Measurements from ENCODE around the gene HS3ST2. TPM values are rescaled to one million over a fixed set of nuclear protein-coding genes. Genes with fewer than 3 reads are reported as not detected.
"Not testable (repeated sequence)": the region's sequence is repeated elsewhere in the genome, so short reads cannot be mapped to it uniquely, and the experiment has no call there.

HS3ST2 gene
- total RNA-seq, 1 experiment from 2014 or later = not detected

- peak; percentile 29 for DNase-seq (ENCODE audit: low read depth)
These were observed 577 bp upstream of the HS3ST2 start for GRCh38 chr16:22813223-22813947.

DNA sequence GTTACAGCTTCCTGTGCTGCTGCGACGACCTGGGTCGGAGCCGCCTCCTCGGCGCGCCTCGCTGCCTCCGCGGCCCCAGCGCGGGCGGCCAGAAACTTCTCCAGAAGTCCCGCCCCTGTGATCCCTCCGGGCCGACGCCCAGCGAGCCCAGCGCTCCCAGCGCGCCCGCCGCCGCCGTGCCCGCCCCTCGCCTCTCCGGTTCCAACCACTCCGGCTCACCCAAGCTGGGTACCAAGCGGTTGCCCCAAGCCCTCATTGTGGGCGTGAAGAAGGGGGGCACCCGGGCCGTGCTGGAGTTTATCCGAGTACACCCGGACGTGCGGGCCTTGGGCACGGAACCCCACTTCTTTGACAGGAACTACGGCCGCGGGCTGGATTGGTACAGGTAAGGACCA is 746 bp downstream of the HS3ST2 start:
- DNase-seq (ENCODE audit: low read depth) = no peak

DNA sequence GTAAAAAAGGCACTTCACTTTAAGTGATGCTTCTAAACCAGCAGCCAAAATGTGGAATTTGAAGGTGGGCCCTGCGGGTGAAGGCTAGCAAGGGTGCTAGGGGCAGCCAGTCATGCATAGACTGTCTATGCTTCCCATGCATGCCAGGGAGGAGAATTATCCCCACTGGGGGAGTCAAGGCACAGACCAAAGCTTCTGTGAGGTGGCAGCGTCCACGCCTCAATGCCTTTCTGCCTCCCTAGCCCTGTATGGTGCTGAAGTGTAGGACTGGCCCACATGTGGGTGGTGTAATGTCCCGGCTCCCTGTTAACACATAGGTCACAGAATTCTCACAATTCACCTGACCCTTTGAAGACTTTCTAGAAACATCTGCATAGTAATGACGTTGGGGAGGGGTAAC is 1.9 kb downstream of the HS3ST2 start:
- no peak for DNase-seq (ENCODE audit: low read depth)

DNA sequence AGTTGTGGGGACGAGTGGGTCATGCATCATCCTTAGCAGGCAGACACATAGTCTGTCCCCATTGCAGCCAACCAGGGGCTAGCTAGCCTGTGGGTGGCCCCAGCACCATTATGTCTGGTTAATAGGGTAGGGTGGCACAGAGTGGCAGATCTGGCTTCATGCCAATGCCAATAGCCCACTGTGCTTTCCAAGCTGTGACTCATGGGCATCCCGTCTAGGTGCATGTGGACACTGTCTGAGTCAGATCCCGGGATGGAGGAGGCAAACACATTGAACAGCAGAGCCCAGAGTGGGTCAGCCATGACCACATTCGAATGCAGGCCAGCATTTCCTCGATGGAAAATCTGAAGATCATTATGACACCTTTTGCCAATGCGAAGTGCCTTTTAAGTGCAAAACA is 2.5 kb downstream of the HS3ST2 start:
- peak; percentile 51 for DNase-seq (ENCODE audit: low read depth)

DNA sequence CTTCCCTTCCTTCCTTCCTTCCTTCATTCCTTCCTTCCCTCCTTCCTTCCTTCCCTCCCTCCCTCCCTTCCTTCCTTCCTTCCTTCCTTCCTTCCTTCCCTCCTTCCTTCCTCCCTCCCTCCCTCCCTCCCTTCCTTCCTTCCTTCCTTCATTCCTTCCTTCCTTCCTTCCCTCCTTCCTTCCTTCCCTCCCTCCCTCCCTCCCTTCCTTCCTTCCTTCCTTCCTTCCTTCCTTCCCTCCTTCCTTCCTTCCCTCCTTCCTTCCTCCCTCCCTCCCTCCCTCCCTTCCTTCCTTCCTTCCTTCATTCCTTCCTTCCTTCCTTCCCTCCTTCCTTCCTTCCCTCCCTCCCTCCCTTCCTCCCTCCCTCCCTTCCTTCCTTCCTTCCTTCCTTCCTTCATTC is 4.8 kb downstream of the HS3ST2 start:
- not testable (repeated sequence) for DNase-seq (ENCODE audit: low read depth)

DNA sequence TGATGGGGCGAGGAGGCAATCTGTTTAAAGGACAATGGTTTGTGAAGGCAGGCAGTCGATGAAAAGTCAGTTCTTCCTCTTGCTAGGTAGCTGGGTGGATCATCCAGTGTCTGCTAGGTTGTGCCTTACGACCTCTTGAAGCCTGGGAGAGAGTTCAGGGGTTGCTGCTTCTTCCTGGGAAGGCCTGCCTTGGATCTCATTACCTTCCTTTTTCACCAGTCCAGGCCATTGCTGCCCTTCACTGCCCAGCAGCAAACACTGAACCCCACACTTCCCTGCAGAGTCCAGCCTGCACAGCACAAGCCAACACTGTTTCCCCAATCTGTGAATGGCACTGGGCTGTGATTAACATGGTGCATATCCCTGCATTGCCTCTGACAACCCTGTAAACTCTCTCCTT is 24.7 kb downstream of the HS3ST2 start:
- DNase-seq (ENCODE audit: low read depth) = no peak

DNA sequence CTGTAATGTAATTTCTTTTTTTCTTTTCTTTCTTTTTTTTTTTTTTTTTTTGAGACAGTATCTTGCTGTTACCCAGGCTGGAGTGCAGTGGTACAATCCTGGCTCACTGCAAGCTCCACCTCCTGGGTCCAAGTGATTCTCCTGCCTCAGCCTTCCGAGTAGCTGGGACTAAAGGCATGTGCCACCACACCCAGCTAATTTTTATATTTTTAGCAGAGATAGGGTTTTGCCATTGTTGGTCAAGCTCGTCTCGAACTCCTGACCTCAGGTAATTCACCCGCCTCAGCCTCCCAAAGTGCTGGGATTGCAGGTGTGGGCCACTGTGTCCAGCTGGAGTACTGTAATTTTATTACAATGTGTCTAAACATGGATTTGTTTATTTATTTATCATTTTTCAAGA is 28.1 kb downstream of the HS3ST2 start:
- not testable (repeated sequence) for DNase-seq (ENCODE audit: low read depth)

DNA sequence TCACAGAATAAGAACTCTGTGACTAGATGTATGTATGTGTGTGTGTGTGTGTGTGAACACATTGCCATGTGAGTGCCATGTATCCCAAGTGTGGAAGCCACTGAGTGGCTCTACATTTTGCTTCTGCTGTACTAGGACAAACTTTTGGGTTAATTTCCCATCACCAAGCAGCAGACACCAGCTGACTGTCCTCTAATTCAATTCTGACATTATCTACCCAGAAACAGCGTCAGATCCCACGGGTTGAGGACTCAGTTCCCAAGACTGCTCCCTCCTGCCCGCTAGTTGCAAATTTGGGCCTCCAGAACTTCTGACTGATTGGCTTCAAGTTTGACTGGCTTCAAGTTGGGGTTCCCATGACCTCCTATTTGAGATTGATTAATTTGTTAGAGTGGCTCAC is 29.2 kb downstream of the HS3ST2 start:
- no peak for DNase-seq (ENCODE audit: low read depth)

DNA sequence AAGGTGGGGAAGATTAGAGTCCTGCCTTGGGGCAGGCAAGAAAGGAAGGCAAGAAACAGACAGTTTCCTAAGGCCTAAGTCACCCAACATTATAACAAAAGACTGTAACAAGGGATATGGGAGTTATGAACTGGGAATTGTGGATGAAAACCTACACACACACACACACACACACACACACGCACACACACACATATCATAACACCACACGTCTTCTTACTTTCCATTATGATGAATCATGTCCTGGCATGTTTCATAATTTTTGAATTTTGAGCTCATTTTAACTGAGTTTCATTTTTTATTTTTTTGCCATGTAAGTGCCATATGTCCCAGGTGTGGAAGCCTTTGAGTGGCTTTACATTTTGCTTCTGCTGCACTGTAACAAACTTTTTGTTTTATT is 29.9 kb downstream of the HS3ST2 start:
- no peak for DNase-seq (ENCODE audit: low read depth)

DNA sequence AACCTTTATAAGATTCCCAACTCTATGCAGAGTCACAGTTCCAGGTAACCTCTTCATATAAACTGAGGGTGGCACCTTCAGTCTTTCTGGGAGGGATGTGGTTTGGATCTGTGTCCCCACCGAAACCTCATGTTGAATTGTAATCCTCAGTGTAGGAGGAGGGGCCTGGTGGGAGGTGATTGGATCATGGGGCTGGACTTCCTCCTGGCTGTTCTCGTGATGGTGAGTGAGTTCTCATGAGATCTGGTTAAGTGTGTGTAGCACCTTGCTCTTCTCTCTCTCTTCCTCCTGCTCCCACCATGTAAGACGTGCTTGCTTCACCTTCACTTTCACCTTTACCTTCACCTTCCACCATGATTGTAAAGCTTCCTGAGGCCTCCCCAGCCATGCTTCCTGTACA is 30.5 kb downstream of the HS3ST2 start:
- no peak for DNase-seq (ENCODE audit: low read depth)

DNA sequence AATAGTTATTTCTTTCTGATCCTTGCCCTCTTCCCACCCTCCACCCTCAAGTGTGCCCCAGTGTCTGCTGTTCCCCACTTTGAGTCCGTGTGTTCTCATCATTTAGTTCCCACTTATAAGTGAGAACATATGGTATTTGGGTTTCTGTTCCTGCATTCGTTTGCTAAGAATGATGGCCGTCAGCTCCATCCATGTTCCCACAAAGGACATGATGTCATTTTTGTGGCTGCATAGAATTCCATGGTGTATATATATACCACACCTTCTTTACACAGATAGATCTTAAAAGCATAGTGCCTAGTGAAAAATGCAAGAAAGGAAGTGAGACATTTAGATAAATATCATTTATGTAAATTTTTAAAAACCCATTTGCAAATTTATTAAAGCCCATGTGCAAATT is 33.1 kb downstream of the HS3ST2 start:
- no peak for DNase-seq (ENCODE audit: low read depth)

DNA sequence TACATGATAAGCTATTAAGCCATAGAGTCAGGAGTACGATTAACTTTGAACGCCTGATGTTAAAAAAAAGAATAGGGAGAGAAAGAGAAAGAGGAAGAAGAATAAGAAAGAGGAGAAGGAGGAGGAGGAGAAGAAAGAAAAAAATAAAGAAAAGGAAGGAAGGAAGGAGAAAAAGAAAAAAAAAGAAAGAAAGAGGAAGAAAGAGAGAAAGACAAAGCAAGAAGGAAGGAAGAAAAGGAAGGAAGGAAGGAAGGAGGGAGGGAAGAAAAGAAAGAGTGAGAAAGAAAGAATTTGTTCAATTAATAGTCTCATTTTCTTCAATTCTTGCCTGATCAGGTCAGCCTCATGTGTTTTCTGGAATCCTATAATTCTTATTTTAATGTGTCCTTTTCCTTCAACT is 33.7 kb downstream of the HS3ST2 start:
- DNase-seq (ENCODE audit: low read depth) = no peak

- DNase-seq (ENCODE audit: low read depth) = no peak
These were observed 34.5 kb downstream of the HS3ST2 start for GRCh38 chr16:22848451-22848850.

DNA sequence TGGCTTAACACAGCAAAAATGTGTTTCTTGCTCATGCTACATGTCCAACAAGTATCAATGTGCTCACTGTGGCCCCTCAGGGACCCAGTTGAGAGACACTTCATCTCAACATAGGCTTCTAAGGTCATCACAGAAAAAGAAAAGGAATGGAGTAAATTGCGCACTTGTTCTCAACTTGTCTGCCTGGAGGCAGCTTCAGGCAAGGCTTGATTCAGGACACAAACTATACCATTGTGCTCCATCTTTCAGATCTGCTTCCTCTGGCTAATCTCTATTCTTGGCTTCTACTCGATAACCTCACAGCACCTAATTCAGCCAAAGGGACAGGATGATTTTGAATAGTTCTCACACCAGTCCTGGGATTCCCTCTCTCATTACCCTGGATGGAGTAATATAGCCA is 35.6 kb downstream of the HS3ST2 start:
- DNase-seq (ENCODE audit: low read depth) = no peak

GRCh38 chr16:22855231-22855630 is 41.3 kb downstream of the HS3ST2 start:
- DNase-seq (ENCODE audit: low read depth) = no peak

GRCh38 chr16:22857296-22858025 is 43.5 kb downstream of the HS3ST2 start:
- no peak for DNase-seq (ENCODE audit: low read depth)

DNA sequence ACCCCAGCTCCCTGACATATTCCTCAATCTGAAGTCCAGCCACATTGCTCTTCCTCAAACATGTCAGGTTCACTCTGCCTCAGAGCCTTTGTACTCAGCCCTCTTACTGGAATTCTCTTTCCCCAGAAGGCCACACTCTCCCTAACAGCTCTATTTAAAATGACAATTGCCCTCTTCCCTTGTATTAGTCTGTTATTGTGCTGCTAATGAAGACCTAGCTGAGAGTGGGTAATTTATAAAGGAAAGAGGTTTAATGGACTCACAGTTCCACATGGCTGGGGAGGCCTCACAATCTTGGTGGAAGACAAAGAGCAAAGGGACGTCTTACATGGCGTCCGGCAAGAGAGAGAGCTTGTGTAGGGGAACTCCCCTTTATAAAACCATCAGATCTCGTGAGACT is 46.0 kb downstream of the HS3ST2 start:
- no peak for DNase-seq (ENCODE audit: low read depth)

DNA sequence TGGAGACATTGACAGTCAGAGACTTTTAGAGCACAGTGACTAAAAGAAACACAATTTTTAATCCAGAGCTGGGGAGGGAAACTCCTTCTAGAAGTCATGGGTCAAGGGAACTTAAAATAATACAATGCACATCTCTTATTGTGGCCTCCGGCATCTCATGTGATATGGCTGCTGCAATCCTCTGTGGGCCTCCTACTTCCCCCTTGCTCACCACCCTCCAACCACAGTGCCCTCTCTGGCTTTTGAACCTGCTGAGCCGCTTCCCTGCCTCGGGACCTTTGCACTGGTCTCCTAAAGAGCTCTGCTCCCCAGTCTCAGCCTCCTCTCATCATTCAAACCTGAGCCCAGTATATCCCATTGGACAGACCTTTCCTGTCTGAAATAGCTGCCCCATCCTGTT is 47.6 kb downstream of the HS3ST2 start:
- no peak for DNase-seq (ENCODE audit: low read depth)

DNA sequence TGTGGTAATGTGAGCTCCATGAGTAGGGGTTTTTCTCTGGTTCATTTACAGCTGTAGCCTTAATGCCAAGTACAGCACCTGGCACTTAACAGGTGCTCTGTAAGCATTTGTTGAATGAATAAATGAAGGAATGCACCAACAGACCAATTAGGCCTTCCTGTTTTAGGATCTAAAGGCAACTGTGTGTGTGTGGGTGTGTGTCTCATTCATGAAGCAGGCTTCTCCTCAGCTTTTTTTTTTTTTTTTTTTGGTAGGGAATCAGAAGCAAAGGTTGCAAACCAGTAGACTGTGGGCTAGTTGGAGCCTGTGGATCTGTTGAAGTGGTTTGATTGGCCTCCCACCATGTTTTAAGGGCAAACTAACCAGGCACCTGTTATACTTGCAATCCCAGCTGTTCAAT is 48.1 kb downstream of the HS3ST2 start:
- DNase-seq (ENCODE audit: low read depth) = no peak

DNA sequence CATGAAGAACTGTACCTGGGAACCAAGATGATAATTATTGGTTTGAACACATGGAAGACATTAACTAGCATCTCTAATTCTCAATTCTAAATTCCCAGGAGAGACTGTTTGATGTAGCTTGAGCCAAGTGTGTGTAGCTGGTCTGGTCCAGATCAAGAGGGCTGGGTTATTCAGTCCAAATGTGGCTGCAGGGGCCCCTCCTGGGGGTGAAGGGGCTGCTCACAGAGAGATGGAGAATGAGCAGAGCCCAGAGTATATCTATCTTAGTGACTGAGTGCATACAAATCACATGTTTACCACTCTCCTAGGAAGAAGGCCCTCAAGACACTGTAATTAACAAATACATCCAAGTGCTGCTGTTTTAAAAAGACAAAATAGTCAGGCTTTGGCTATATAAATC is 50.4 kb downstream of the HS3ST2 start:
- DNase-seq (ENCODE audit: low read depth) = no peak

DNA sequence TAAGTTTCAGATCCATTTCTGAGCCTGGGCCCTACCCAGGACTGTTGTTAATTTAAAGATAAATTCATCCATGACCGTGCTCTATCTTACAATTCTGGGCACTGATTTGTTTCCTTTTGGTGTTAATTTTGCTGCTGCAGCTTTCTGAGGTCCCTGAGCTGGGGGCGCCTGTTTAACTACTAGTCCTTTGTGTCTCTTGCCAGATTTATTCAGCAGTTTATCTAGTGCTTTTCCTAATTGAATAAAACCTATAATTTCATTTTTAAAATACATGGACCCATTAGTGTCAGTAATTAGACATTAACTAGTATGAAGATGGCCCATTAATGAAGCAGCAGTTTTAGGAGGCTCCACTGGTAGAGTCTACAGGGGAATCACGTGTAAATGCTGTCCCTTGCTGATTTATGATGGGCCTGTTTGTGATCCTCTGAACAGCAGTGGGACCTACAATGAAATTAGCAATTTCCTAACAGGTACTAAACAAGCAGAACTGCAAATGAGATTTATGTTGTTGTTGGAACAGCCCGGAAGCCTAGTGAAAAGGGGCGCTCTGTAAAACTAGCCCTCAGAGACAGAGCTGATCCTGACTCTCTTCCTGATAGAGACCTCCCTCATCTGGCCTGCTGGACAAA is 54.7 kb downstream of the HS3ST2 start:
- no peak for DNase-seq (ENCODE audit: low read depth)

GRCh38 chr16:22871861-22872260 is 57.9 kb downstream of the HS3ST2 start:
- no peak for DNase-seq (ENCODE audit: low read depth)

DNA sequence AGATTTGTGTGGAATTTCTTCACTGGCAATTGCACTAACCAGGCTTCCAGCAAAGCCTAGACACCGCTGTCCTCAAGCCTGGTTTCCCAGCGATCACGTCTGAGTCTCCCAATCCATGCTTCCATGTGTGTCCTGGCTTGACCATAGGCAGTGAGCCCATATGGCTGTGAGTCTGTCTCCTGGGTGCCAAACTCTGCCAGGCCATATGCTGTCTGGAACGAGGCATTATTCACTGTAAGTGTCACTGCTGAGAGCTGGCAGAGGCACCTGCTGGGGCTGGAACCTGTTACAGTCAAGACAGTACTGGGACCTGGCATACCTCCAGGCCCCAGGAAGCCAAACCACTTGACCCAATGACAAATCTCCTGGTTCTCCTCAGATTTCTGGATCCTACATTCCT is 60.4 kb downstream of the HS3ST2 start:
- peak; percentile 1 for DNase-seq (ENCODE audit: low read depth)
